Measurements from ENCODE around the gene STXBP6. TPM values are rescaled to one million over a fixed set of nuclear protein-coding genes. Genes with fewer than 3 reads are reported as not detected.
"Not testable (repeated sequence)": the region's sequence is repeated elsewhere in the genome, so short reads cannot be mapped to it uniquely, and the experiment has no call there.

STXBP6 gene
- total RNA-seq, 1 donor from 2014 or later = 29.4 TPM

DNA sequence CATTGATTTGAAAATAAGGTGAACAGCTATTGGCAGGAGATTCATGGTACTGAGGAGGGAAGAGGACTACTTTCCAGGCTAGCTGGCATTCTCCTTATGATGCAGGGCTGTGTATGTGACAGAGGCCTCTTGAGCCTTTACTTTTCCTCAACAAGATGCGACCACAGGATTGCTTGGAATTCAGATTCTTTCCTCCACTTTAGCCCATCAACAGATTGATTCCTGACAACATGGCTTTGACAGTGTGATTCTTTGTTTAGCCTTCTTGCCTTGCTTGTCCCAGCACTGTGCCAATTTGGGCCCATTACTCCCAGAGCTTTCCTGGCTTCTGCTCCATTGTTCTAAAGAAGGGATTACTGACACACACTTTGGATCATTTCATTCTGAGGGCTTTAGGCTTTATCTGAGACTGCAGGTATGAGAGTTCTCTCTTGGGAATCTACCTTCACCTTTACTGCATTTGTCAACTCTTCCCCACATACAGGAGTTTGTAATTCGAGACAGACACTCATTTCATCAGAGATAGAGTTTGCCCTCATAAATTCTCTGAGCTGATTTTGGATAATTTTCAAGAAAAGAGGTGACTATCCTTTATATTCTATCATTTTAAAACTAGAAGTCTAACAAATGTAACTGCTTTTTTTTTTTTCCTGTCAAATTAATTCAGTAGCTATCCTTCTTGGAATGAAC is 209.6 kb downstream of the STXBP6 start:
- intact Hi-C loops (cut with DNase I) = no loop called here
- no peak for ATAC-seq
- Histone ChIP-seq H3K27ac (no peak overlapping the region), H3K36me3 (no peaks in the 10 kb centered on the region), H3K4me1 (peaks cover 4% of the 10 kb centered on the region), H3K9me3 (no peaks in the 10 kb centered on the region), H3K27me3 (ENCODE audit: low read depth) (no peaks in the 10 kb centered on the region), H3K4me3 (no peak overlapping the region)
- DNase-seq = no peak
- TF ChIP-seq, protein P1, sequence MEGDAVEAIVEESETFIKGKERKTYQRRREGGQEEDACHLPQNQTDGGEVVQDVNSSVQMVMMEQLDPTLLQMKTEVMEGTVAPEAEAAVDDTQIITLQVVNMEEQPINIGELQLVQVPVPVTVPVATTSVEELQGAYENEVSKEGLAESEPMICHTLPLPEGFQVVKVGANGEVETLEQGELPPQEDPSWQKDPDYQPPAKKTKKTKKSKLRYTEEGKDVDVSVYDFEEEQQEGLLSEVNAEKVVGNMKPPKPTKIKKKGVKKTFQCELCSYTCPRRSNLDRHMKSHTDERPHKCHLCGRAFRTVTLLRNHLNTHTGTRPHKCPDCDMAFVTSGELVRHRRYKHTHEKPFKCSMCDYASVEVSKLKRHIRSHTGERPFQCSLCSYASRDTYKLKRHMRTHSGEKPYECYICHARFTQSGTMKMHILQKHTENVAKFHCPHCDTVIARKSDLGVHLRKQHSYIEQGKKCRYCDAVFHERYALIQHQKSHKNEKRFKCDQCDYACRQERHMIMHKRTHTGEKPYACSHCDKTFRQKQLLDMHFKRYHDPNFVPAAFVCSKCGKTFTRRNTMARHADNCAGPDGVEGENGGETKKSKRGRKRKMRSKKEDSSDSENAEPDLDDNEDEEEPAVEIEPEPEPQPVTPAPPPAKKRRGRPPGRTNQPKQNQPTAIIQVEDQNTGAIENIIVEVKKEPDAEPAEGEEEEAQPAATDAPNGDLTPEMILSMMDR (IDR thresholded peaks at IDR 0.05) = no peak

DNA sequence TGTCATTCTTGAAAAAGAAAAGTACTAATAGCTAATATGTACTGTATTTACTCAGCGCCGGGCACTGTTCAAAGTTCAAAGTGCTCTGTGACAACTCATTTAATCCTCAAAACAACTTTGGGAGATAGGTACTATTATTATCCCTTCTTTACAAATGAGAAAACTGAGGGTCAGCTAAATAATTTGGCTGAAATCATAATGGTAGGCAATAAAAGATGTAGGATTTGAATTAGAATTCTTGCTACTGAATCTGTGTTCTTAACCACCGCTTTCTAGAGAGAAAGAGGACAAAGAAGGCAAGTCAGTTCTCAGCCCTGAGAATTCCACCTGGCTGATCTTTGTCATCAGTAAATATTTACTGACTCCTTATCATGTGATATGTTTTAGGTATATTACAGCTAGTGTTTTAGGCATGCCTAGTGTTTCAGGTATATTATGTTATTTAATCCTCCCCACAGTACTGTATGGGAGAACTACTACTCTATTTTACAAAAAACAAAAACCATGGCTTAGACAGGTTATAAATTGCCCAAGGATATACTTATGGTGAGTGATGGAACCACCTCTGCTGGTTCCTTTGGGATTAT is 210.2 kb downstream of the STXBP6 start:
- intact Hi-C loops (cut with DNase I) = no loop called here
- H3K4me3 ChIP-seq = no peak overlapping the region
- ATAC-seq (no peak), DNase-seq (no peak)
- TF ChIP-seq, protein P1 (IDR thresholded peaks at IDR 0.05) = no peak
- H3K36me3 ChIP-seq = no peaks in the 10 kb centered on the region
- no peaks in the 10 kb centered on the region for H3K27me3 ChIP-seq (ENCODE audit: low read depth)
- no peaks in the 10 kb centered on the region for H3K9me3 ChIP-seq
- H3K27ac ChIP-seq = no peak overlapping the region
- H3K4me1 ChIP-seq = peaks cover 4% of the 10 kb centered on the region

DNA sequence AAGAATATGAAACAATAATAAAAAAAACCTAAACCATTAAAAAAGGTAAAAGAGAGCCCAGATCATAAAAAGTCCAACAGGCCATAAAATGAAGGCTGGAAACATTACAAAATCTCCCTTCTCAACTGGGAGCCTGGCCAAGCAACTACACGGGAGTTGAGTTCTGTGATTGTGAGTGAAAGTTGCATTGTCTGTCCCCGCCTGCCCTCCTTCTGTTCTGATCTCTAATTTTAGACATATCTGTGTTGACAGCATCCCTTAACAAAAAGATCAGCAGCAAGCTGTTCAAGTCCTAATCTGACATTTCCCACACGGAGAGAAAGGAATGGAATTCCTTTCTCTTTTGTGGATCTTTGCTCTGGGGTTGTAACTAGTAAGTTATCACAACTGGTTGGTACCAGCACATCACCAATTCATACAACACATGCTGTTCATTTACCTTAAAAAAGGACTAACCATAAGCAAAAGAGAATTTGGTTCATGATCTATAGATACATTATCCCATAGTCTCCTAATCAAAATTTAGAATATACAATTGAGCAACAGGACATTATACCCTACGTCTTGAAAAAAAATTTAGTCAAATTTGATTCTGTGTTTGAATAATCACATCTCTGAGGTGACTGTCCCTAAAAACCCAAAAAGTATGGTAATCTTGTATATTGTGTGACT is 210.9 kb downstream of the STXBP6 start:
- no peaks in the 10 kb centered on the region for H3K9me3 ChIP-seq
- no peak overlapping the region for H3K27ac ChIP-seq
- H3K27me3 ChIP-seq (ENCODE audit: low read depth) = no peaks in the 10 kb centered on the region
- H3K4me1 ChIP-seq = peaks cover 4% of the 10 kb centered on the region
- DNase-seq (no peak), ATAC-seq (no peak)
- TF ChIP-seq, protein P1 (IDR thresholded peaks at IDR 0.05) = no peak
- intact Hi-C loops (cut with DNase I) = no loop called here
- no peaks in the 10 kb centered on the region for H3K36me3 ChIP-seq
- H3K4me3 ChIP-seq = no peak overlapping the region

DNA sequence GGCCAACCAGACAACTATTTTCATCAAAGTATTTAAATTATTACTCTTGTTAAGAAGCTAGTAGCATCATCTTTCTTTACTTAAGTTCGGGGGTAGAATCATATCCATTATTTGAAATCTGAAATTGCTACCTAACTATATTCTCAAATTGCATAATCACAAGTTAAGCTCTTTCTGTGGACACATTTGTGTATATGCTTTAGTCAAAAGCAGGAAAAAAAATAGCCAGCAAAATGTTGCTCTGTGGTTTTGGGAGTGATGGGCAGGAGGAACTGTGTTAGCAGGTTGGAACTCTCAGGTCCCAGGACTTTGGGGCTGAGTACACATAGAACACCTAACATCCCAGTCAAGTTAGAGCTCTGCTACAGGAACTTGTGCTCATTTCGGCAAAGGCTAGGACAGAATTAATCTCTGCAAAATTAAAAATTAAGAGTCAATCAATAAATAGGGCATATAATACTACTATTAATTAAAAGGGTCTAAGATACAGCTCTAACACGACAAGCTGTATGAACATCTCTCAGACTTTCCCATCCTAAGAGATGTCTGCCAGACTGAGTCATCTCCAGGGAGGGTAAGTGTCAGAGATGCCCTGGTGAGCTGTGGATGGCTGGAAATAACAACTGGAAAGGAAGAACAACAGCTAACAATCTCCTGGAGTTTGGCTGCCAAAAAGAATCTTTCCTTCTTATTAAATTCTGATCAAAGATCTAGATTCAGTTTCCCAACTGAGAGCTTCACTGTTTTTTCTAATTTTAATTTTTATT is 212.5 kb downstream of the STXBP6 start:
- Histone ChIP-seq H3K4me3 (no peak overlapping the region), H3K27ac (no peak overlapping the region), H3K9me3 (no peaks in the 10 kb centered on the region), H3K27me3 (ENCODE audit: low read depth) (no peaks in the 10 kb centered on the region), H3K4me1 (no peaks in the 10 kb centered on the region), H3K36me3 (no peaks in the 10 kb centered on the region)
- no peak for DNase-seq
- intact Hi-C loops (cut with DNase I) = no loop called here
- TF ChIP-seq, protein P1 (IDR thresholded peaks at IDR 0.05) = no peak
- ATAC-seq = no peak

DNA sequence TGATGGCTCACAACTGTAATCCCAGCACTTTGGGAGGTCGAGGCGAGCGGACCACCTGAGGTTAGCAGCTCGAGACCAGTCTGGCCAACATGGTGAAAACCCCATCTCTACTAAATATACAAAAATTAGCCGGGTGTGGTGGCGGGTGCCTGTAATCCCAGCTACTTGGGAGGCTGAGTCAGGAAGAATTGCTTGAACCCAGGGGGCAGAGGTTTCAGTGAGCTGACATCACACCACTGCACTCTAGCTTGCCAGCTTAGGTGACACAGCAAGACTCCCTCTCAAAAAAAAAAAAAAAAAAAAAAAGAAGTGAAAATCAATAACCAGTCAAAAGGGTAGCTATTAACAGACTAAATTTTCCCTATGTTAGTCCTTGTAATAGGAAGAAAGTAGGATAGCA is 213.6 kb downstream of the STXBP6 start:
- H3K27me3 ChIP-seq (ENCODE audit: low read depth); H3K9me3 ChIP-seq; H3K36me3 ChIP-seq; ATAC-seq; DNase-seq; H3K4me3 ChIP-seq; H3K27ac ChIP-seq; intact Hi-C loops (cut with DNase I); H3K4me1 ChIP-seq: not testable (repeated sequence)

All from lower lobe of right lung (tissue), 2 donors.